ENCODE measurements around the gene DACT2. TPM values are rescaled to one million over a fixed set of nuclear protein-coding genes. Genes with fewer than 3 reads are reported as not detected.
A peak's percentile ranks its signal among the peaks of the same experiment; 100 is the strongest.

DACT2 gene
- total and polyA plus RNA-seq, 9 of the 15 experiments (the other 6 are each of a cell fraction or from before 2014, with no cell fraction given), result not detected

DNA sequence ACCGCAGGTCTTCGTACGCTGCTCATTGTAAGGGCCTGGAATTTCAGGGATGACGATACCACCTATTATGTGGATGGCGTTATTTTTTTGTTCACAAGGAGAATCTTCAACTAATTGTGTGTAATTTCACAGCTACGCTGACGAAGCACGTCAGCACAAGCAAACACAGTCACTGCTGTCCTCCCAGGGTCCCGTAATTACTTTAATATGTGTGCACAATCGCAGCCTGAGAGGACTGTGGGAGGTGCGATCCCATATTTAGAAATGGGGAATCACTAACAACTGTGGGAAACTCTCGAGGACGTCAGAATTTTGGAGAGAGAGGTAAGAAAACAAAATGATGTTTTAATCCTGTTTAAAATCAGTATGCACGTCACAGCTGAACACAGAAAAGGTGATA lies 40.2 kb upstream of the DACT2 start (continued):
- TF ChIP-seq, protein P1, sequence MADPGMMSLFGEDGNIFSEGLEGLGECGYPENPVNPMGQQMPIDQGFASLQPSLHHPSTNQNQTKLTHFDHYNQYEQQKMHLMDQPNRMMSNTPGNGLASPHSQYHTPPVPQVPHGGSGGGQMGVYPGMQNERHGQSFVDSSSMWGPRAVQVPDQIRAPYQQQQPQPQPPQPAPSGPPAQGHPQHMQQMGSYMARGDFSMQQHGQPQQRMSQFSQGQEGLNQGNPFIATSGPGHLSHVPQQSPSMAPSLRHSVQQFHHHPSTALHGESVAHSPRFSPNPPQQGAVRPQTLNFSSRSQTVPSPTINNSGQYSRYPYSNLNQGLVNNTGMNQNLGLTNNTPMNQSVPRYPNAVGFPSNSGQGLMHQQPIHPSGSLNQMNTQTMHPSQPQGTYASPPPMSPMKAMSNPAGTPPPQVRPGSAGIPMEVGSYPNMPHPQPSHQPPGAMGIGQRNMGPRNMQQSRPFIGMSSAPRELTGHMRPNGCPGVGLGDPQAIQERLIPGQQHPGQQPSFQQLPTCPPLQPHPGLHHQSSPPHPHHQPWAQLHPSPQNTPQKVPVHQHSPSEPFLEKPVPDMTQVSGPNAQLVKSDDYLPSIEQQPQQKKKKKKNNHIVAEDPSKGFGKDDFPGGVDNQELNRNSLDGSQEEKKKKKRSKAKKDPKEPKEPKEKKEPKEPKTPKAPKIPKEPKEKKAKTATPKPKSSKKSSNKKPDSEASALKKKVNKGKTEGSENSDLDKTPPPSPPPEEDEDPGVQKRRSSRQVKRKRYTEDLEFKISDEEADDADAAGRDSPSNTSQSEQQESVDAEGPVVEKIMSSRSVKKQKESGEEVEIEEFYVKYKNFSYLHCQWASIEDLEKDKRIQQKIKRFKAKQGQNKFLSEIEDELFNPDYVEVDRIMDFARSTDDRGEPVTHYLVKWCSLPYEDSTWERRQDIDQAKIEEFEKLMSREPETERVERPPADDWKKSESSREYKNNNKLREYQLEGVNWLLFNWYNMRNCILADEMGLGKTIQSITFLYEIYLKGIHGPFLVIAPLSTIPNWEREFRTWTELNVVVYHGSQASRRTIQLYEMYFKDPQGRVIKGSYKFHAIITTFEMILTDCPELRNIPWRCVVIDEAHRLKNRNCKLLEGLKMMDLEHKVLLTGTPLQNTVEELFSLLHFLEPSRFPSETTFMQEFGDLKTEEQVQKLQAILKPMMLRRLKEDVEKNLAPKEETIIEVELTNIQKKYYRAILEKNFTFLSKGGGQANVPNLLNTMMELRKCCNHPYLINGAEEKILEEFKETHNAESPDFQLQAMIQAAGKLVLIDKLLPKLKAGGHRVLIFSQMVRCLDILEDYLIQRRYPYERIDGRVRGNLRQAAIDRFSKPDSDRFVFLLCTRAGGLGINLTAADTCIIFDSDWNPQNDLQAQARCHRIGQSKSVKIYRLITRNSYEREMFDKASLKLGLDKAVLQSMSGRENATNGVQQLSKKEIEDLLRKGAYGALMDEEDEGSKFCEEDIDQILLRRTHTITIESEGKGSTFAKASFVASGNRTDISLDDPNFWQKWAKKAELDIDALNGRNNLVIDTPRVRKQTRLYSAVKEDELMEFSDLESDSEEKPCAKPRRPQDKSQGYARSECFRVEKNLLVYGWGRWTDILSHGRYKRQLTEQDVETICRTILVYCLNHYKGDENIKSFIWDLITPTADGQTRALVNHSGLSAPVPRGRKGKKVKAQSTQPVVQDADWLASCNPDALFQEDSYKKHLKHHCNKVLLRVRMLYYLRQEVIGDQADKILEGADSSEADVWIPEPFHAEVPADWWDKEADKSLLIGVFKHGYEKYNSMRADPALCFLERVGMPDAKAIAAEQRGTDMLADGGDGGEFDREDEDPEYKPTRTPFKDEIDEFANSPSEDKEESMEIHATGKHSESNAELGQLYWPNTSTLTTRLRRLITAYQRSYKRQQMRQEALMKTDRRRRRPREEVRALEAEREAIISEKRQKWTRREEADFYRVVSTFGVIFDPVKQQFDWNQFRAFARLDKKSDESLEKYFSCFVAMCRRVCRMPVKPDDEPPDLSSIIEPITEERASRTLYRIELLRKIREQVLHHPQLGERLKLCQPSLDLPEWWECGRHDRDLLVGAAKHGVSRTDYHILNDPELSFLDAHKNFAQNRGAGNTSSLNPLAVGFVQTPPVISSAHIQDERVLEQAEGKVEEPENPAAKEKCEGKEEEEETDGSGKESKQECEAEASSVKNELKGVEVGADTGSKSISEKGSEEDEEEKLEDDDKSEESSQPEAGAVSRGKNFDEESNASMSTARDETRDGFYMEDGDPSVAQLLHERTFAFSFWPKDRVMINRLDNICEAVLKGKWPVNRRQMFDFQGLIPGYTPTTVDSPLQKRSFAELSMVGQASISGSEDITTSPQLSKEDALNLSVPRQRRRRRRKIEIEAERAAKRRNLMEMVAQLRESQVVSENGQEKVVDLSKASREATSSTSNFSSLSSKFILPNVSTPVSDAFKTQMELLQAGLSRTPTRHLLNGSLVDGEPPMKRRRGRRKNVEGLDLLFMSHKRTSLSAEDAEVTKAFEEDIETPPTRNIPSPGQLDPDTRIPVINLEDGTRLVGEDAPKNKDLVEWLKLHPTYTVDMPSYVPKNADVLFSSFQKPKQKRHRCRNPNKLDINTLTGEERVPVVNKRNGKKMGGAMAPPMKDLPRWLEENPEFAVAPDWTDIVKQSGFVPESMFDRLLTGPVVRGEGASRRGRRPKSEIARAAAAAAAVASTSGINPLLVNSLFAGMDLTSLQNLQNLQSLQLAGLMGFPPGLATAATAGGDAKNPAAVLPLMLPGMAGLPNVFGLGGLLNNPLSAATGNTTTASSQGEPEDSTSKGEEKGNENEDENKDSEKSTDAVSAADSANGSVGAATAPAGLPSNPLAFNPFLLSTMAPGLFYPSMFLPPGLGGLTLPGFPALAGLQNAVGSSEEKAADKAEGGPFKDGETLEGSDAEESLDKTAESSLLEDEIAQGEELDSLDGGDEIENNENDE (IDR thresholded peaks at IDR 0.05; ENCODE audit: low read depth, low read length), result peak; percentile 82
- TF ChIP-seq JUND (IDR thresholded peaks at IDR 0.05; ENCODE audit: borderline replicate concordance, low read depth, low read length) (no peak), JUND (tag; IDR thresholded peaks at IDR 0.05; ENCODE audit: borderline replicate concordance, low read depth, low read length) (no peak), ZNF431 (CRISPR knock-in tag; IDR thresholded peaks at IDR 0.05) (no peak)
